Smooth muscle cell (in vitro differentiated cells): ENCODE data around the gene TRAF3. TPM values are rescaled to one million over a fixed set of nuclear protein-coding genes. Genes with fewer than 3 reads are reported as not detected.

ENCODE experiments used
- DNase-seq: peaks from one replicate; lab custom pipeline; 2025; ENCODE audit not compliant: unreplicated experiment; lab: John Stamatoyannopoulos, UW
- H2AFZ ChIP-seq: fragments of 200-600 bp; sonication (generic); 2 replicates; pipeline ENCODE4 v1.6.0; 2016; ENCODE audit warnings: antibody characterized with exemption, low read depth, mild to moderate bottlenecking
- H3F3A ChIP-seq: fragments of 200-600 bp; sonication (generic); 2 replicates; pipeline ENCODE4 v1.6.0; 2017; ENCODE audit warnings: antibody characterized with exemption, low read depth
- H3K27ac ChIP-seq: fragments of 200-600 bp; sonication (generic); 2 replicates; pipeline ENCODE4 v1.5.1; 2016; ENCODE audit warnings: low read depth, mild to moderate bottlenecking
- H3K27me3 ChIP-seq: fragments of 200-600 bp; sonication (generic); 2 replicates; pipeline ENCODE4 v1.6.1; 2016; ENCODE audit warnings: low read depth, mild to moderate bottlenecking
- H3K36me3 ChIP-seq: fragments of 200-600 bp; sonication (generic); 2 replicates; pipeline ENCODE4 v1.5.1; 2016; ENCODE audit warnings: low read depth
- H3K4me1 ChIP-seq: fragments of 200-600 bp; sonication (generic); 2 replicates; pipeline ENCODE4 v1.5.1; 2016; ENCODE audit warnings: low read depth
- H3K4me2 ChIP-seq: fragments of 200-600 bp; sonication (generic); 2 replicates; pipeline ENCODE4 v1.6.0; 2016; ENCODE audit warnings: mild to moderate bottlenecking
- H3K4me3 ChIP-seq: fragments of 200-600 bp; sonication (generic); 2 replicates; pipeline ENCODE4 v1.5.1; 2016; ENCODE audit warnings: mild to moderate bottlenecking
- H3K79me2 ChIP-seq: fragments of 200-600 bp; sonication (generic); 2 replicates; pipeline ENCODE4 v1.6.0; 2016; ENCODE audit warnings: low read depth, mild to moderate bottlenecking
- H3K9ac ChIP-seq: fragments of 200-600 bp; sonication (generic); 2 replicates; pipeline ENCODE4 v1.6.0; 2016; ENCODE audit warnings: low read depth
- H3K9me3 ChIP-seq: fragments of 200-600 bp; sonication (generic); replicated peaks from 2 replicates; pipeline ENCODE4 v1.5.1; 2016; ENCODE audit warnings: low read depth
- H4K20me1 ChIP-seq: fragments of 200-600 bp; sonication (generic); 2 replicates; pipeline ENCODE4 v1.6.0; 2016; ENCODE audit warnings: low read depth
- WGBS: methylation state at CpG from one replicate; pipeline ENCODE4 v1.1.7; 2016; ENCODE audit warnings: low lambda C conversion rate; 5-methylcytosine and 5-hydroxymethylcytosine counted together
- polyA plus RNA-seq: library from polyadenylated mRNA; unstranded; fragments of >200 nt; fragmentation: Nextera tagmentation; extraction: Ambion mirVana; gene quantifications from 2 replicates; pipeline ENCODE4 v1.2.1, GENCODE V29; 2016
- total RNA-seq: library from RNA; depleted of rRNA; stranded (reverse); fragments of >200 nt; gene quantifications from 2 replicates; pipeline ENCODE4 v1.2.3, GENCODE V29; 2014
- TF ChIP-seq, protein P1 (sequence below): fragments of 200-600 bp; sonication (generic); IDR thresholded peaks from 2 replicates; pipeline ENCODE4 v1.5.1; 2017; ENCODE audit warnings: borderline replicate concordance, mild to moderate bottlenecking, antibody characterized with exemption; ENCODE audit not compliant: insufficient read depth, poor library complexity, severe bottlenecking

Gene TRAF3
- total and polyA plus RNA-seq, 2 experiments from 2014 or later: 9.4 to 24.6 TPM

DNA sequence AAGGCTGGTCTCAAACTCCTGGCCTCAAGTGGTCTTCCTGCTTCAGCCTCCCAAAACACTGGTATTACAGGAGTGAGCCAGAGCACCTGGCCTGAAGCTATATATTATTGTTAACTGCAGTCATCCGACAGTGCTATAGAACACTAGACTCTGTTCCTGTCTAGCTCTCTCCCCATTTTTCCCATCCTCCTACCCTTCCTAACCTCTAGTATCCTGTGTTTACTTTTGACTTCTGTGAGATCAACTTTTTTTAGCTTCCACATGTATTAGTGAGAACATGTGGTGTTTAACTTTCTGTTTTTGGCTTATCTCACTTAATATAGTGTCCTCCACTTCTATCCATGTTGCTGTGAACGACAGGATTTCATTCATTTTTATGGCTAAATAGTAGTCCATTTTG, 34.7 kb downstream of the TRAF3 start:
- TF ChIP-seq, protein P1, sequence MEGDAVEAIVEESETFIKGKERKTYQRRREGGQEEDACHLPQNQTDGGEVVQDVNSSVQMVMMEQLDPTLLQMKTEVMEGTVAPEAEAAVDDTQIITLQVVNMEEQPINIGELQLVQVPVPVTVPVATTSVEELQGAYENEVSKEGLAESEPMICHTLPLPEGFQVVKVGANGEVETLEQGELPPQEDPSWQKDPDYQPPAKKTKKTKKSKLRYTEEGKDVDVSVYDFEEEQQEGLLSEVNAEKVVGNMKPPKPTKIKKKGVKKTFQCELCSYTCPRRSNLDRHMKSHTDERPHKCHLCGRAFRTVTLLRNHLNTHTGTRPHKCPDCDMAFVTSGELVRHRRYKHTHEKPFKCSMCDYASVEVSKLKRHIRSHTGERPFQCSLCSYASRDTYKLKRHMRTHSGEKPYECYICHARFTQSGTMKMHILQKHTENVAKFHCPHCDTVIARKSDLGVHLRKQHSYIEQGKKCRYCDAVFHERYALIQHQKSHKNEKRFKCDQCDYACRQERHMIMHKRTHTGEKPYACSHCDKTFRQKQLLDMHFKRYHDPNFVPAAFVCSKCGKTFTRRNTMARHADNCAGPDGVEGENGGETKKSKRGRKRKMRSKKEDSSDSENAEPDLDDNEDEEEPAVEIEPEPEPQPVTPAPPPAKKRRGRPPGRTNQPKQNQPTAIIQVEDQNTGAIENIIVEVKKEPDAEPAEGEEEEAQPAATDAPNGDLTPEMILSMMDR: no peak
- Histone ChIP-seq H3K4me3 (no peak overlapping the region), H3K79me2 (peaks cover 67% of the 10 kb centered on the region), H3K9ac (no peak overlapping the region), H2AFZ (no peak overlapping the region), H3K36me3 (no peaks in the 10 kb centered on the region), H4K20me1 (peaks cover 87% of the 10 kb centered on the region), H3F3A (no peaks in the 10 kb centered on the region), H3K27ac (no peak overlapping the region), H3K4me2 (no peak overlapping the region), H3K4me1 (no peaks in the 10 kb centered on the region), H3K9me3 (no peaks in the 10 kb centered on the region), H3K27me3 (no peaks in the 10 kb centered on the region)
- DNase-seq: no peak
- 72% methylated on average over 2 of the region's 2 CpGs for WGBS

DNA sequence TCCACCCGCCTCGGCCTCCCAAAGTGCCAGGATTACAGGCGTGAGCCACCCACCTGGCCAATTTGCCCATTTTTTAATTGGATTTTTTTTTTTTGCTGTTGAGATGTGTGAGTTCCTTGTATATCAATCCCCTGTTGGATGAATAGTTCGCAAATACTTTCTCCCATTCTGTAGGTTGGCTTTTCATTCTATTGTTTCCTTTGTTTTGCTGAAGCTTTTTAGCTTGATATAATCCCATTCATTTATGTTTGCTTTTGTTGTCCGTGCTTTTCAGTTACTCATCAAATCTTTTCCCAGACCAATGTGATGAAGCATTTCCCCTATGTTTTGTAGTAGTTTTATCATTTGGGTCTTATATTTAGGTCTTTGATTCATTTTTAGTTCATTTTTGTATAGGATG, 36.4 kb downstream of the TRAF3 start:
- H3K36me3 ChIP-seq: no peaks in the 10 kb centered on the region
- H3K79me2 ChIP-seq: peaks cover 54% of the 10 kb centered on the region
- no peak overlapping the region for H3K4me3 ChIP-seq
- TF ChIP-seq, protein P1: no peak
- H3K9me3 ChIP-seq: no peaks in the 10 kb centered on the region
- no peaks in the 10 kb centered on the region for H3K27me3 ChIP-seq
- no peak overlapping the region for H2AFZ ChIP-seq
- DNase-seq: no peak
- H3K9ac ChIP-seq: no peak overlapping the region
- H3K4me2 ChIP-seq: no peak overlapping the region
- no peak overlapping the region for H3K27ac ChIP-seq
- peaks cover 87% of the 10 kb centered on the region for H4K20me1 ChIP-seq
- peaks cover 3% of the 10 kb centered on the region for H3F3A ChIP-seq
- no peaks in the 10 kb centered on the region for H3K4me1 ChIP-seq
- WGBS: 77% methylated on average over 5 of the region's 5 CpGs

DNA sequence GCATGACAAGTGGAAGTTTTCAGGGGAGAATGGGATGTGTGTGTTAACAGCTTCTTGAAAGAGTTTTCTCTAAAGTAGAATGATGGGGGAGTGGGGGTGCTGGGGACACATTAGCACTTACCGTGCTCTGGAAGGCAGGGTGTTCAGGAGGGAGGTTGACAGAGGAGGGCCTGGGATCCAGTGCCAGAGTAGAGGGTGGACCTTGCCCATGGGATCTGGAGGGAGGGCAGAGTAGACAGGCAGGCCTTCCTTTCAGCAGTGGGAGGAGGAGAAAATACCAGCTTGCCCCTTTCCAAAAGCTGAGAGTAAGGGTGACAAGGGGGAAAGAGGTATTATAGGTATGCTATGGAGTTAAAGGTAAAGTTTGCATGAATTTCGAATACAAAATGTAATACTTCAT, 40.1 kb downstream of the TRAF3 start:
- H3K9ac ChIP-seq: no peak overlapping the region
- H4K20me1 ChIP-seq: peaks cover 86% of the 10 kb centered on the region
- 100% methylated on average over 2 of the region's 2 CpGs for WGBS
- no peak overlapping the region for H3K4me2 ChIP-seq
- H3K4me3 ChIP-seq: no peak overlapping the region
- no peaks in the 10 kb centered on the region for H3K27me3 ChIP-seq
- TF ChIP-seq, protein P1: no peak
- H3F3A ChIP-seq: peaks cover 3% of the 10 kb centered on the region
- no peak for DNase-seq
- H3K36me3 ChIP-seq: no peaks in the 10 kb centered on the region
- H3K9me3 ChIP-seq: no peaks in the 10 kb centered on the region
- no peak overlapping the region for H3K27ac ChIP-seq
- peaks cover 52% of the 10 kb centered on the region for H3K79me2 ChIP-seq
- H2AFZ ChIP-seq: no peak overlapping the region
- H3K4me1 ChIP-seq: no peaks in the 10 kb centered on the region
